Endodermal cell (in vitro differentiated cells): ENCODE results near the gene PAX8. TPM values are rescaled to one million over a fixed set of nuclear protein-coding genes. Genes with fewer than 3 reads are reported as not detected.

Experiments
- DNase-seq: peaks from one replicate; pipeline ENCODE4 v3.0.0-alpha.2; 2017
- H3K27ac ChIP-seq: 2 replicates; pipeline ENCODE4 v1.5.1; 2013; ENCODE audit warnings: mild to moderate bottlenecking, low read depth, low read length, moderate library complexity
- H3K27me3 ChIP-seq: 2 replicates; pipeline ENCODE4 v1.6.1; 2013; ENCODE audit warnings: mild to moderate bottlenecking, low read length, moderate library complexity; ENCODE audit not compliant: insufficient read depth, control insufficient read depth, poor library complexity, severe bottlenecking
- H3K36me3 ChIP-seq: 2 replicates; pipeline ENCODE4 v1.7.0; 2013; ENCODE audit warnings: mild to moderate bottlenecking, low read length, moderate library complexity; ENCODE audit not compliant: control insufficient read depth, insufficient read depth
- H3K4me1 ChIP-seq: one replicate; pipeline ENCODE4 v1.7.0; 2013; ENCODE audit warnings: low read length; ENCODE audit not compliant: control insufficient read depth, insufficient read depth
- H3K4me3 ChIP-seq: 2 replicates; pipeline ENCODE4 v1.5.1; 2013; ENCODE audit warnings: mild to moderate bottlenecking, low read length, moderate library complexity
- H3K9ac ChIP-seq: 2 replicates; pipeline ENCODE4 v1.6.1; 2013; ENCODE audit warnings: mild to moderate bottlenecking, low read length, moderate library complexity; ENCODE audit not compliant: poor library complexity, severe bottlenecking; ENCODE audit errors: extremely low read depth
- H3K9me3 ChIP-seq: 2 replicates; pipeline ENCODE4 v1.6.1; 2013; ENCODE audit warnings: mild to moderate bottlenecking, low read length, moderate library complexity; ENCODE audit not compliant: control insufficient read depth
- H3K27ac Mint-ChIP-seq: 2 replicates; pipeline ENCODE4 v1.8.0; 2020; ENCODE audit warnings: mixed read lengths
- H3K27me3 Mint-ChIP-seq: 2 replicates; pipeline ENCODE4 v1.8.0; 2021; ENCODE audit warnings: mild to moderate bottlenecking, mixed read lengths; ENCODE audit not compliant: insufficient read depth
- H3K36me3 Mint-ChIP-seq: 2 replicates; pipeline ENCODE4 v1.8.0; 2020; ENCODE audit warnings: low read depth, mixed read lengths
- H3K4me1 Mint-ChIP-seq: 2 replicates; pipeline ENCODE4 v1.8.0; 2020; ENCODE audit warnings: mixed read lengths
- H3K4me3 Mint-ChIP-seq: 2 replicates; pipeline ENCODE4 v1.8.0; 2020; ENCODE audit warnings: mild to moderate bottlenecking, moderate library complexity, mixed read lengths
- H3K9me3 Mint-ChIP-seq: 2 replicates; pipeline ENCODE4 v1.8.0; 2020; ENCODE audit warnings: mild to moderate bottlenecking, mixed read lengths
- WGBS, 2 experiments: methylation state at CpG; one replicate each; pipeline versions ENCODE4 v1.1.5 to v1.1.7; 2013; ENCODE audit warnings: missing lambda C conversion rate in 2 of 2, mixed read lengths in 1 of 2; ENCODE audit not compliant: insufficient coverage in 1 of 2, insufficient read length in 1 of 2; 5-methylcytosine and 5-hydroxymethylcytosine counted together
- total RNA-seq, 2 donors: library from RNA; stranded (reverse); fragmentation: NEBNext Ultra II Directional in 1 of 2; extraction: Animal tissue kit (Norgen Biotek cat#: 25700) in 1 of 2; gene quantifications; 2 replicates in 1 of 2; 3 replicates in 1 of 2; pipeline ENCODE4 v1.2.1, GENCODE V29; 2021
- TF ChIP-seq, protein P1 (sequence below): fragments of 200-600 bp; sonication (generic); conservative IDR thresholded peaks from 2 replicates; pipeline ENCODE4 v1.5.0; 2021; ENCODE audit warnings: antibody characterized with exemption, mild to moderate bottlenecking

The PAX8 gene
- total RNA-seq, 2 donors from 2014 or later = 0.09 to 0.11 TPM

DNA sequence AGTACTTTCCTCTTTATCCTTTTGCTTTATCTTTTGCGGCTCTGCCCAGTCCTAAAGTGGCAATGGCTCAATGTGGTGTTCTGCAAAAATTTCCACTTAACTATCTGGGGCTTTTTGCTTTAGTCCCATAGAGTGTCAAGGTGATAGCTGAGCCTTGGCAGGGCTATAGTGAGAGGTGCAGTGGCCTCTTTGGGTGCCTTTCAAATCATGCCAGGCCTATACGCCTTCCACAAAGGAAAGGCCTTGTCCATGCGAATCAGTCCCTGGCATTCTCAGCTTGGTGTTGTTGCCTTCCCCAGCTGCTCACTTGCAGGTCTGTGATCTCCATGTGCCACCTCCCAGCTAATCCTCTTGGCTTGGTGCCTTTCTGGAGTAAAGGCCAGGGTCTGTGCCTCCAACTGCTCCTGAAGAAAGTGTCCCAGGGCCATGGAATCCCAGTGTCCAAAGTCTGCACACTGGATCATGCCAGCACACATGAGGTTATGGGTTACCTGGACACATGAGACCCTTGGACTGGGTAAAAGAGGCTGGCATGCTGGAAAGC is 26.6 kb downstream of the PAX8 start:
- no peak overlapping the region for H3K27ac Mint-ChIP-seq
- H3K27me3 Mint-ChIP-seq = peaks cover 32% of the 10 kb centered on the region
- H3K4me1 Mint-ChIP-seq = peaks cover 3% of the 10 kb centered on the region
- Histone ChIP-seq H3K27ac (no peak overlapping the region), H3K4me1 (no peaks in the 10 kb centered on the region), H3K9me3 (no peaks in the 10 kb centered on the region), H3K4me3 (no peak overlapping the region), H3K36me3 (no peaks in the 10 kb centered on the region), H3K27me3 (peaks cover 16% of the 10 kb centered on the region), H3K9ac (no peak overlapping the region)
- no peak for DNase-seq
- WGBS, 2 experiments = 91 to 97% methylated on average over 3 of the region's 3 CpGs
- H3K36me3 Mint-ChIP-seq = no peaks in the 10 kb centered on the region
- H3K9me3 Mint-ChIP-seq = no peaks in the 10 kb centered on the region
- TF ChIP-seq, protein P1, sequence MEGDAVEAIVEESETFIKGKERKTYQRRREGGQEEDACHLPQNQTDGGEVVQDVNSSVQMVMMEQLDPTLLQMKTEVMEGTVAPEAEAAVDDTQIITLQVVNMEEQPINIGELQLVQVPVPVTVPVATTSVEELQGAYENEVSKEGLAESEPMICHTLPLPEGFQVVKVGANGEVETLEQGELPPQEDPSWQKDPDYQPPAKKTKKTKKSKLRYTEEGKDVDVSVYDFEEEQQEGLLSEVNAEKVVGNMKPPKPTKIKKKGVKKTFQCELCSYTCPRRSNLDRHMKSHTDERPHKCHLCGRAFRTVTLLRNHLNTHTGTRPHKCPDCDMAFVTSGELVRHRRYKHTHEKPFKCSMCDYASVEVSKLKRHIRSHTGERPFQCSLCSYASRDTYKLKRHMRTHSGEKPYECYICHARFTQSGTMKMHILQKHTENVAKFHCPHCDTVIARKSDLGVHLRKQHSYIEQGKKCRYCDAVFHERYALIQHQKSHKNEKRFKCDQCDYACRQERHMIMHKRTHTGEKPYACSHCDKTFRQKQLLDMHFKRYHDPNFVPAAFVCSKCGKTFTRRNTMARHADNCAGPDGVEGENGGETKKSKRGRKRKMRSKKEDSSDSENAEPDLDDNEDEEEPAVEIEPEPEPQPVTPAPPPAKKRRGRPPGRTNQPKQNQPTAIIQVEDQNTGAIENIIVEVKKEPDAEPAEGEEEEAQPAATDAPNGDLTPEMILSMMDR = no peak
- no peak overlapping the region for H3K4me3 Mint-ChIP-seq

DNA sequence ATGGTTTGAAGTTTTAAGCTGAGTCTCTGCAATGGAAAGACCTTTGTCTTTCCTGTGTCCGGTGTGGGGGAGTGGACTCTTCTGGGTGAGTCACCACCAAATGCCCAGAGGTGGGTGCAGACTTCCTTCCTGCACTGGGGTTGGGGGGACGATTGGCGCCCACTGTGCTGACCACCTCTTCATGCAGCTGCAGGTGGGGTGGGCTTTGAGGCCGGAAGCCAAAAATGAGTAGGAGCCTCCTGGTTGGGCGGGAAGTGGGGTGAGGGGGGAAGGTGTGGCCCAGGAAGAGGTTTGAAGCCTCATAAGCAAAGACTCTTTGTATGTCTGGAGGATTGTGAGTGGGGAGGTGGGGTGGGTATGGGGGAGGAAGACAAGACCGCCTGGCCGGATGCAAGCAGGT is 27.6 kb downstream of the PAX8 start:
- Histone ChIP-seq H3K36me3 (no peaks in the 10 kb centered on the region), H3K9me3 (no peaks in the 10 kb centered on the region), H3K27me3 (peaks cover 16% of the 10 kb centered on the region), H3K4me1 (no peaks in the 10 kb centered on the region), H3K9ac (no peak overlapping the region), H3K27ac (no peak overlapping the region), H3K4me3 (no peak overlapping the region)
- Mint-ChIP-seq H3K9me3 (no peaks in the 10 kb centered on the region), H3K27ac (no peak overlapping the region), H3K4me1 (peaks cover 3% of the 10 kb centered on the region), H3K27me3 (peaks cover 25% of the 10 kb centered on the region), H3K36me3 (no peaks in the 10 kb centered on the region), H3K4me3 (no peak overlapping the region)
- no peak for DNase-seq
- 84 to 91% methylated on average over 4 to 7 of the region's 7 CpGs for WGBS, 2 experiments
- TF ChIP-seq, protein P1 = no peak

DNA sequence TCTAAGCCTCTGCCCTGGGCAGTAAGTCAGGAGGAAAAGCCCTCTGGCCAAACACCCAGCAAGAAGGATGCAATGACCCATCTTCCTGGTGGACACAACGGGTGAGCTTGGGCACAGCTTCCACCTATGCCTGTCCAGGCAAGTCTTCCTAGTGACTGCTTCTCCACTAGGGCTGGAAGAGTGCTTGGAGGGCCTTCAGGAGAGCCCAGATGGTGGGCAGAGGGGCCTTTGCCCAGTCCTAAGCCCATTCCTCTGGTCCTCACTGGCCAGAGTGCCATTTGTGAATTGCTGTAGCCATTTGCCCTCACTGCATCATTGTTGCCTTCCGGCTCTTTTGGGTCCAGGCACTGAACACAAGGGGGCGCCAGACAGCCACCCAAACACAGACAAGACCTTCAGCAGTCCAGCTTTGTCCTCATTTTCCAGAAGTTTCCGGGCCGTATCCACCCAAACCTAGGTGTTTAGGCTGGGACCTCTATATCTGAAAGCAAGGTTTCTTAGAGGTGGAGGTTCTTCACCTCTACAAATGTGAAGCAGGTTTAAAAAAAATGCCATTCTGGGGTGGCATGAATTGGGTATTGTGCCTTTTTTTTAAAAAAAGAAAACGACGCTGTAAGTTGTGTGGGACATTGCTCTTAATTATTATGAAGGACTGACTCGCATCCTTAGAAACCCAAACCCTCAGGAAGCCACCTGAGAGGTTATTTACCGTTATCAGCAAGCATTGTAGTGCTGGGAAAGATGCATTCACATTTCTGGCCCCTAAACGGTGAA is 29.5 kb downstream of the PAX8 start:
- H3K27ac Mint-ChIP-seq = peak overlapping the region; percentile 44
- H3K4me1 Mint-ChIP-seq = peaks cover 3% of the 10 kb centered on the region
- DNase-seq = peak; percentile 94
- no peak overlapping the region for H3K4me3 Mint-ChIP-seq
- peaks cover 13% of the 10 kb centered on the region for H3K27me3 Mint-ChIP-seq
- no peak overlapping the region for H3K27ac ChIP-seq
- no peaks in the 10 kb centered on the region for H3K9me3 ChIP-seq
- H3K9me3 Mint-ChIP-seq = no peaks in the 10 kb centered on the region
- H3K4me1 ChIP-seq = no peaks in the 10 kb centered on the region
- WGBS, 2 experiments = 75 to 84% methylated on average over 9 to 10 of the region's 10 CpGs
- peaks cover 10% of the 10 kb centered on the region for H3K27me3 ChIP-seq
- TF ChIP-seq, protein P1 = peak; percentile 94
- no peak overlapping the region for H3K9ac ChIP-seq
- no peaks in the 10 kb centered on the region for H3K36me3 ChIP-seq
- no peaks in the 10 kb centered on the region for H3K36me3 Mint-ChIP-seq
- no peak overlapping the region for H3K4me3 ChIP-seq
